Measurements from ENCODE around the gene SCAND1.

- TF ChIP-seq, protein P1, sequence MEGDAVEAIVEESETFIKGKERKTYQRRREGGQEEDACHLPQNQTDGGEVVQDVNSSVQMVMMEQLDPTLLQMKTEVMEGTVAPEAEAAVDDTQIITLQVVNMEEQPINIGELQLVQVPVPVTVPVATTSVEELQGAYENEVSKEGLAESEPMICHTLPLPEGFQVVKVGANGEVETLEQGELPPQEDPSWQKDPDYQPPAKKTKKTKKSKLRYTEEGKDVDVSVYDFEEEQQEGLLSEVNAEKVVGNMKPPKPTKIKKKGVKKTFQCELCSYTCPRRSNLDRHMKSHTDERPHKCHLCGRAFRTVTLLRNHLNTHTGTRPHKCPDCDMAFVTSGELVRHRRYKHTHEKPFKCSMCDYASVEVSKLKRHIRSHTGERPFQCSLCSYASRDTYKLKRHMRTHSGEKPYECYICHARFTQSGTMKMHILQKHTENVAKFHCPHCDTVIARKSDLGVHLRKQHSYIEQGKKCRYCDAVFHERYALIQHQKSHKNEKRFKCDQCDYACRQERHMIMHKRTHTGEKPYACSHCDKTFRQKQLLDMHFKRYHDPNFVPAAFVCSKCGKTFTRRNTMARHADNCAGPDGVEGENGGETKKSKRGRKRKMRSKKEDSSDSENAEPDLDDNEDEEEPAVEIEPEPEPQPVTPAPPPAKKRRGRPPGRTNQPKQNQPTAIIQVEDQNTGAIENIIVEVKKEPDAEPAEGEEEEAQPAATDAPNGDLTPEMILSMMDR (IDR thresholded peaks at IDR 0.05; ENCODE audit: insufficient read depth, low read length, poor library complexity, severe bottlenecking) = no peak
- TF ChIP-seq EZH2phosphoT487 (conservative IDR thresholded peaks at IDR 0.05; ENCODE audit: low read length) = no peak
Measured at GRCh38 chr20:35971981-35972380, 17.7 kb upstream of the SCAND1 start.
